Measurements from ENCODE around the gene STON2.
A peak's percentile ranks its signal among the peaks of the same experiment; 100 is the strongest.

DNA sequence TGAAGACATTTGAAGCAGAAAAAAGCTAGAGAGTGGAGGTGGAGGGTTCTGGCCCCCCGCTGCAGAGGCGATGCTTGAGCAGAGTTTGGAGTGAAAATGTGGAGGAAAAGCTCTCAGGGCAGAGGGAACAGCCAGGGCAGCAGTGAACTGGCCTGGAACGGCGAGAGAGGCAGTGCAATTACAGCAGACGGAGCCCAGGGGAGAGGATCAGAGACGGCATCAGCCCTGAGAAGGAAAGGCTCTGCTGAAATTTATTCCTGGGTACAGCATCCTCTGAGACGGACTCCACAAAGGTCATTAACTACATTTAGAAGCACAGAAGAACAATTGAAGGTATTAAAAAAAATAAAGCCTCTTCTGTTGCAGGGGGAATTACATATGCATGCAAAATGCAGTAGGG is 14.2 kb downstream of the STON2 start:
- TF ChIP-seq, protein P1, sequence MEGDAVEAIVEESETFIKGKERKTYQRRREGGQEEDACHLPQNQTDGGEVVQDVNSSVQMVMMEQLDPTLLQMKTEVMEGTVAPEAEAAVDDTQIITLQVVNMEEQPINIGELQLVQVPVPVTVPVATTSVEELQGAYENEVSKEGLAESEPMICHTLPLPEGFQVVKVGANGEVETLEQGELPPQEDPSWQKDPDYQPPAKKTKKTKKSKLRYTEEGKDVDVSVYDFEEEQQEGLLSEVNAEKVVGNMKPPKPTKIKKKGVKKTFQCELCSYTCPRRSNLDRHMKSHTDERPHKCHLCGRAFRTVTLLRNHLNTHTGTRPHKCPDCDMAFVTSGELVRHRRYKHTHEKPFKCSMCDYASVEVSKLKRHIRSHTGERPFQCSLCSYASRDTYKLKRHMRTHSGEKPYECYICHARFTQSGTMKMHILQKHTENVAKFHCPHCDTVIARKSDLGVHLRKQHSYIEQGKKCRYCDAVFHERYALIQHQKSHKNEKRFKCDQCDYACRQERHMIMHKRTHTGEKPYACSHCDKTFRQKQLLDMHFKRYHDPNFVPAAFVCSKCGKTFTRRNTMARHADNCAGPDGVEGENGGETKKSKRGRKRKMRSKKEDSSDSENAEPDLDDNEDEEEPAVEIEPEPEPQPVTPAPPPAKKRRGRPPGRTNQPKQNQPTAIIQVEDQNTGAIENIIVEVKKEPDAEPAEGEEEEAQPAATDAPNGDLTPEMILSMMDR (IDR thresholded peaks at IDR 0.05): peak in 1 of 6 experiments; percentile 27
- no peak for TF ChIP-seq POLR2A (IDR thresholded peaks at IDR 0.05)
